Keratinocyte (primary cell): ENCODE results near the gene IRF4.

Source experiments
- CTCF ChIP-seq, 3 experiments: IDR thresholded peaks in 1 of 3; conservative IDR thresholded peaks in 1 of 3; optimal IDR thresholded peaks in 1 of 3; 2 replicates in 2 of 3; 3 replicates in 1 of 3; pipeline versions ENCODE3 to v1.5.1; 2011; ENCODE audit warnings: low read length in 3 of 3, mild to moderate bottlenecking in 3 of 3, moderate library complexity in 2 of 3, control low read depth in 1 of 3, inconsistent platforms in 1 of 3; ENCODE audit not compliant: insufficient read depth in 2 of 3; ENCODE audit errors: extremely low read depth in 1 of 3
- EZH2 ChIP-seq: IDR thresholded peaks from one replicate; pipeline ENCODE4 v1.6.1; 2012; ENCODE audit warnings: inconsistent platforms, mild to moderate bottlenecking, low read length, moderate library complexity

DNA sequence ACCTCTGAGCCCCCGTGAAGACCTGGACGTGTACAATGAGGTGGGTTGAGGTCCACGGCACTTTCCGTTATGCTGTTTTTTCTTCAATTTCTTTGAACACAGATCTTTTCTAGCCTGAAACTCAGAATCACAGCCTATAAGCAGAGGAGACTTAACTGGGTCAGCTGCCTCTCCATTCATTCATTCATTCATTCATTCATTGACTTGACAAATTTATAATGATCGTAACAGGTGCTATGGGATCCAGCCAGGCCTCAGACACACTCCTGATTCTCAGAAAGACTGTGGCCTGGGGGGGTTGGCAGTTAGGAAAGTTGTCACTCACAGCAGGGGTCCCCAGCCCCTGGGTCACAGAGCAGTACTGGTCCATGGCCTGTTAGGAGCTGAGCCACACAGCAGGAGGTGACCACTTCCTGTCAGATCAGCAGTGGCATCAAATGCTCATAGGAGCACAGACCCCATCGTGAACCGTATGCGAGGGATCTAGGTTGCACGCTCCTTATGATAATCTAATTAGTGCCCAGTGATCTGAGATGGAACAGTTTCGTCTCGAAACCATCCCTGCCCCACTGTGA lies 38.6 kb upstream of the IRF4 start:
- TF ChIP-seq CTCF (optimal IDR thresholded peaks at IDR 0.05 in 1 of 3, IDR thresholded peaks at IDR 0.05 in 1 of 3, conservative IDR thresholded peaks at IDR 0.05 in 1 of 3; ENCODE audit: extremely low read depth in 1 of 3, insufficient read depth in 2 of 3, low read length in 3 of 3) = no peak
- no peak for TF ChIP-seq EZH2
